ENCODE measurements around the gene PAX8.

PAX8 gene

DNA sequence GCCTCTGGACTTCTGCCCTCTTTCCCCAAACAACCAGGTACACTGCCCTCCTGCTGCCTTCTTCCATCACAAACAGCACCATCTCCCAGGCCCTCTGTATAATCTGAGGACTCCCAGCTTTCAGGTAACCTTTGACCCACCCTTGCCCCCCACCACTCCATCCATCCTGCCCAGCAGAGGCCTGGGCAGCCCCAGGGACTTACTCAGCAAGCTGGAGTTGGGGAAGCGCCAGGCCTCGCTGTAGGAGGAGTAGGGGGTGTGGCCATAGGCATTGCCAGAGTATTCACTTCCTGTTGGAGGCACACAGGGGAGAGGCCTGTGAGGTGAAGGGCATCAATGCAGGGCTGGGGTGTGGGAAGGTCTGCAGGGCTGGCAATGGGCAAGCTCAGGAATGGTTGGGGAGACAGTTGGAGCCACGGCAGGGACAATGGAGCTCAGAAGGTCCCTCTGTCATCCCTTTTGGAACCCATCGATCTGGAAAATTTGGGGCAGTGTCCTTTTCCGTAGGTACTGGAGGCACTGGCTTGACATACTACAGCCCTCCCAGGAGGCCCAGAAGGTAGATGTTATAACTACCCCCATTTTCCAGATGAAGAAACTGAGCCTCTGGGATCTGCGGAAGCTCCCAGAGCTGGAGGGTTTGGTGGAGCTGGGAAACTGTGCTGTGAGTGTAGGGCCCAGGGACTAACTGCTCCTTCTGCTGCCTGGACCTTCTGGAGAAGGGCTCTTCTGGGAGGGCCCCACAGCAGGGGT lies 58.7 kb downstream of the PAX8 start:
- peak; percentile 63 for DNase-seq (ENCODE audit: low read depth)

DNA sequence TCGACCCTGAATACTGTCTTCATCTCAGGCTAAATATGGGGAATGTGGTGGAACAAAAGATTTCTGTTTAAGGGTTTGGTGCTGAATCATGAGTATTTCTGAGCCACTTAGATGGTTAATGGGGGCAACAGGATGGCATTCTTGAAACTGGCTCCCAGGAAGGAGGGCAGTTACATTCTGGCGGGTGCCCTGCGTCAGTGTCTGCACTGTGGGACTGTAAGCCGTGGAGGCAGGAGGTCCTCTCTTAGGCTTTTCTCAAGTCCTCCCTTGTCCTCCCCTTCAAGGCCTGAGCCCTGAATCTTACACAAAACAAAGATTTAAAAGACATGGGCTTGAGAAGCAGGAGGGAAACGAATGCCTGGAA lies 59.2 kb downstream of the PAX8 start:
- DNase-seq (ENCODE audit: low read depth): no peak

GRCh38 chr2:113219092-113219441 lies 59.7 kb downstream of the PAX8 start:
- no peak for DNase-seq (ENCODE audit: low read depth)

DNA sequence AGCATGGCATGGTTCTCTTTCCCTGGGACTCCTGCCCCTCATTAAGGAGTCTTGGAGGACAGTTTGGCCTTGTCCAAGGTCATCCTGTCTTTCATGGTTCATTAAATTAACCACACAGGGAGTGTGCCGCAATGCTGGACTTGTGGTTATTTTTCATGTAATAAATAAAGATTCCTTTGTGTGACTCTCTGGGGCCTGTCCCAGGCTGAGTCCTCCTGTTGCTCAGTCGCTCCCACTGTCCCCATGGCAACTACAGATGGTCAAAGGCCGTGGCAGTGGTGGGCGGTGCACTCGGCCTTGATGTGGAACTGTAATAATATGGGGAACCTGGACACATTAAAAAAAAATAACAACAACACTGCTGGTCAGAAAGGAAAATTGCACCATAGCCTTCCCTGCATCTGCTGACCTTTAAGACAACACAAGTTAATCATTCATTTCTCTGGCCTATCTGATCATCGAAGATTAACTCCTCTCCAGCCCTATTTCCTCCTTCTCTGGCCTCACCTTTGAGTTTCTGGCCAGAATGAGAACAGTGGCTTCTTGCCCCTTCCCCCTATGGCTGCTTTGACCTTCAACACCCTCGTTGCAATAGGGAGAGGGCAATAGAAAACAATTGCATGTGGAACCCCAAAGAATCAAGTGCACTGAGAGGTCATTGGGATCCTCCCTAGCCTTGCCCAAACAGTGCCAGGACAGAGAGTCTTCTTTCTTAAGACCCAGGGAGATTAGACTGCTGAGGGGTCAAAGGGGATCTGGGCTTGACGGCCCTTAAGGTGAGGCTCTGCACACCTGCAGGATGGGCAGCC lies 60.2 kb downstream of the PAX8 start:
- DNase-seq (ENCODE audit: low read depth): no peak

DNA sequence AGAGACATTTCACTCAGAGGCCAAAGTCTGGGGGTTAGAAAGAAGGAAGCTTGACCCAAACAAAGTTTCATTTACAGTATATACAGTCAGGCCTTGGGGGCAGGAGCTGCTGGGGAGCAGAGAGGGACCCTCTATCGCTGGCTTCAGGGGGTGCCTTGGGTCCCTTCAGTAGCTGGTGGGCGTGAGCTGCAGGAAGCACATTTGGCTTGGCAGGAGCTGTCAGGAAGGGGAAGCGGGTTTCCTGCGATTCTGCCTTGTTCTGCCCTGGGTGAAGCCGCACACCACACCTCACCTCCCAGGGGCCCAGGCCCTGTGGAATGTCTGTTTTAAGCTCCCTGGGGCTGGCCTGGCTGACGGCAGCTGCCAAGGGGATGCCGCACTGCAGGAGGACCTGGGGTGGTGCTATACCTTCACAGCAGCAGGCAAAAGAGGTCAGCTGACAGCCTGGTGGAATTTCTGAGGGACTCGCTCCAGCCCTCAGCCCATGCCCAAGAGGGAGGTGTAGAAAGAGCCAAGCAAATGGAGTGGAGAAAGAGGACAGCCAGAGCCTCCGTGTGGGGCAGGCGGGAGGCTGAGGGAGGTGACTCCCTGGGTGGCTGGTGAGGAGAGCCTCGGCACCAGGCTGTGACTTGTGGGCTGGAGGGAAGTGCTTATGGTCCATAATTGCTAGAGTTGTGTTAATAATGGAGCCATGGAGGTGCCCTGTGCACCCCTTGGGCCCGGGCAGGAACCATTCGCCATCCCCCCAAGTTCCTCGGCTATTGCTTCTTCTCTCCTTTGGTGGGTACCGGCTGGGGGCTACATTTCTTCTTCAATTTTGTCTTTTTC lies 61.1 kb downstream of the PAX8 start:
- no peak for DNase-seq (ENCODE audit: low read depth)

GRCh38 chr2:113216891-113217454 lies 61.7 kb downstream of the PAX8 start:
- DNase-seq (ENCODE audit: low read depth): no peak

DNA sequence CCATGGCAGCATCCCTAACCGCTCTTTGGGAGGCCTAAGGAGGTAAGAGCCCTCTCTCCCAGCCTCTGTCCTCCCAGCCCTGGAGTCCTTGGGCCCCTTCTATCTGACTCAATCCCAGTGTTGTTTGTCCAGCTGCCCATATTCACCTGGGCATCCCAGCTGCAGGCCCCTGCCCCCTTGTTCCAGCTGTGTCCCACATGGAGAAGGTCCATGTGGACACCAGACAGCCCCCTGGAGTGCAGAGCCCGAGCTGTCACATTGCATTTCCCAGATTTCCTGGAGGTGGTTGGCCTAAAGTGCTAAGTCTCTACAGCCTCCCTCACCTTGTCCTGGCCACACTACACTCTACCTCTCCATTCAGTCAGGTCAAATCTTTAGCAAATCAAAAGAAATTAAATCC lies 62.4 kb downstream of the PAX8 start:
- no peak for DNase-seq (ENCODE audit: low read depth)

- DNase-seq (ENCODE audit: low read depth): no peak
These were observed 63.7 kb downstream of the PAX8 start for GRCh38 chr2:113215056-113215455.

GRCh38 chr2:113214141-113214540 lies 64.6 kb downstream of the PAX8 start:
- DNase-seq (ENCODE audit: low read depth): no peak

DNA sequence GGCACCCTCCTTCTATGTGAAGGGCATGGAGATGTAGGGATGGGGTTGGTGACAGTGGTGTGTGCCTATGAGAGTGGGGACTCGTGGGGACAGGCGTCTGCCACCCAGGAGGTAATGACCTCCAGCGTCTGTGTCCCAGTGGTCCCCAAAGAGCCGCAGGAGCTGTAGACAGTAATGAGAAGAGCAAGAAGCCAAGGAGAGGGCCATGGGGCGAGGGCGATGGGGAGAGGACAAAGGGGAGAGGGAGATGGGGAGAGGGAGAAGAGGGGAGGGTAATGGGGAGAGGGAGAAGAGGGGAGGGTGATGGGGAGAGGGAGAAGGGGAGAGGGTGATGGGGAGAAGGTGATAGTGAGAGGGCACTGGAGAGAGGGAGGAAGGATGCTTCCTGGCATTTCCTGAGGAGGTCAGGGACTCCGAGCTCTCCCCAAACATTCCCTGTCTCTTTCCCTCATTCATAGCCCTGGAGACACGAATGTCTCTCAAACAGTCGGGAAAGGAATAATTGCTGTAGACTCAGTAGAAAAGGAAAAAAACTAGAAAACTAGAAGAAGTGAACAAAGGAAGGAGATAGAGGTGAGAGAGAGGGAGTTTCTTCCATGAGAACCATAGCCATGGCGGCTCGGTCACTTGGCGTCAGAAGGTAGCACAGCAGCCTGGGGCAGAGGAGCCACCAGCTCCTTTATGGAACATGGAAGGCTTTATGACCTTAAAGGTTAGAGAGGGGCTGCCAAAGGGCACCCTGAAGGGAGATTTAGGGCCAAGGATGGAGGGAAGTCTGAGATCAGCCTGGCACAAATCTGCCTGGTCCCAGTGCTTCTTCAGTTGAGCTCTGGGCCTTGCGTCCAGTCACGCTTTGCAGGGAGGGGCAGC lies 65.4 kb downstream of the PAX8 start:
- DNase-seq (ENCODE audit: low read depth): no peak

DNA sequence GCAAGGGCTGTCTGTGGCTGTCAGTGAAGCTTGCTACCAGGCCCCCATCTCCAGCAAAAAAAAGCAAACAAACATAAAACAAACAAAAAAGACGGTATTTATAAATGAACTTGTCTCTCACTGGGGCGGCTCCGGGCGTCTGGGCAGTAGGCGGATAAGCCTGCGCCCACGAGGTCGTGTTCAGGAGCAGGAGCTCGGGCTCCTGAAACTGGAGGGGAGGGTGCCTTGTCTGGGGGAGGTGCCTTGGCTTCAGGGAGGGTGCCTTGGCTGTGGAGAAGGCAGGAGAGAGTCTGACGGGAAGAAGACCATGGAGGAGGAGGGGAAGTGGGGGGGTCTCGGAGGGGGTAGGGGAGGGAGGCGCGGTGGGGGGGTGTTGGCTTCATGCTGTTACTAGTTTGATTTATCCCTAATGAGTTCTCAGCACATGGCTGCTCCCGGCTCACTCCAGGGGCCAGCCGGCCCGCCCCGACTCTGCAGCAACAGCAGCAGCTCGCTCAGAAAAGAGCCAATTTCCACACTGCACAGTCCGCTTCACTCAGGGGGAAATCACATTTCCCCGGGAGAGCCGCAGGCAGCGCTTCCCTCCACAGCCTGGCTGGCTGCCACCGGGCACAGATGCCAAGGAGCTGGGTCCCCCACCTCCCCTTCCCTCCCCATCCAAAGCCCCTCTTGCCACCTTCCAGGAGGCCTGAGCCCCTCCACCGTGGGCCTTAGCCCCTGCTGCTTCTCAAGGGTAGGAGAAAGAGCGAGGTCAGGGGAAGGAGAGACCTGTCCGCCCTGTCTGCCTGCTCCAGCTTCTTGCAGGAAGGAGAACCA lies 66.3 kb downstream of the PAX8 start:
- DNase-seq (ENCODE audit: low read depth): no peak

- DNase-seq (ENCODE audit: low read depth): no peak
These were observed 67.3 kb downstream of the PAX8 start for GRCh38 chr2:113211226-113212105.

GRCh38 chr2:113209646-113210171 lies 69.0 kb downstream of the PAX8 start:
- DNase-seq (ENCODE audit: low read depth): no peak

- DNase-seq (ENCODE audit: low read depth): no peak
These were observed 69.6 kb downstream of the PAX8 start for GRCh38 chr2:113209011-113209645.

GRCh38 chr2:113208396-113208795 lies 70.3 kb downstream of the PAX8 start:
- DNase-seq (ENCODE audit: low read depth): no peak

GRCh38 chr2:113207021-113207420 lies 71.7 kb downstream of the PAX8 start:
- DNase-seq (ENCODE audit: low read depth): no peak

DNA sequence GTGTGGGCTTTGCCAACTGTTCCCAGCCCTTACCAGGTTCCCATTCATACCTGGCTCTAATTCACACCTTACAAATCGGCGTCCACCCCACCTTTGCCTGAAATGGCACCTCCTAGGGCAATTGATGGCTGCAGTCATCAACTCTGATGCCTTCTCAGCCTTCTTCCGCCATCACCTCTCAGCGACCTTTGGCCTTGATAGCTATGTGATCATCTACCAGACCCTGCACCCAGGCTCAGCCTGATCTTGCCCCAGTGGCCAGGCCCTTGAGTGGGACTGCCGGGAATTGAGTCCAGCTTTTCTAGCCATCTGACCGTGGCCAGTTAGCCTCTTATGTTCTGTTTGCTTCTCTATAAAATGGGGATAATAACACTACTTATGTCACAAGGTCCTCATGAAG lies 72.5 kb downstream of the PAX8 start:
- DNase-seq (ENCODE audit: low read depth): no peak

DNA sequence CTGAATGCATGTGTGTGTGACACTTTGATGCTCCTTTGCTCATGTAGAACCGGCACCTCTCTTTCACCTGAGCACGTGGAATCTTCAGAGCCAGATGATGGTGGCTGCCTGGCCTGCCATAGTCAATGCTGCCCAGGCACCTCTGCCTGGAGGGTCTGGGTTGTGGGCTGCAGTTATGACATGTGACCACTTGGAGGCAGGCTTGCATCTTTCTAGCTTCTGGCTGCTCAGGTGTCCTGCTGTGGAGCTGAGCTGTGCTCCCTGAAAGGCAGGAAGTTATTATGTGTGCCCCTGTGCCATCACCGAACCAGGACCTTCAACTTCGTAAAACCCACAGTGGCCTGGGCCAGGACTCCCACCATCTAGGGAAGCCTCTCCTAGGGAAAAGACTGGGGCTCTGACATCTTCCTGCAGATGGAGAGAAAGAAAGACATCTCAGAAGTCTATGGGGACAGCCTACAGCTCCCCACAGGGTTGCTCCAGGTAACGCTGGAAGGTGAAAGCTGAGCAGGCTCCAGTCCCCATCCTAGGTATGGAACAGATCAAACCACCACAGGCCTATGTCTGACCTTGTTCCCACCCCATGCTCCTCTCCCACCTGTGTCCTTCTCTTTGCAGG lies 74.7 kb downstream of the PAX8 start:
- peak; percentile 55 for DNase-seq (ENCODE audit: low read depth)

- DNase-seq (ENCODE audit: low read depth): no peak
These were observed 75.5 kb downstream of the PAX8 start for GRCh38 chr2:113203217-113203530.

All from fibroblast of the conjunctiva (primary cell).